ENCODE data around the gene RUNDC3A.
"Not testable (repeated sequence)": the region's sequence is repeated elsewhere in the genome, so short reads cannot be mapped to it uniquely, and the experiment has no call there.

The RUNDC3A gene

DNA sequence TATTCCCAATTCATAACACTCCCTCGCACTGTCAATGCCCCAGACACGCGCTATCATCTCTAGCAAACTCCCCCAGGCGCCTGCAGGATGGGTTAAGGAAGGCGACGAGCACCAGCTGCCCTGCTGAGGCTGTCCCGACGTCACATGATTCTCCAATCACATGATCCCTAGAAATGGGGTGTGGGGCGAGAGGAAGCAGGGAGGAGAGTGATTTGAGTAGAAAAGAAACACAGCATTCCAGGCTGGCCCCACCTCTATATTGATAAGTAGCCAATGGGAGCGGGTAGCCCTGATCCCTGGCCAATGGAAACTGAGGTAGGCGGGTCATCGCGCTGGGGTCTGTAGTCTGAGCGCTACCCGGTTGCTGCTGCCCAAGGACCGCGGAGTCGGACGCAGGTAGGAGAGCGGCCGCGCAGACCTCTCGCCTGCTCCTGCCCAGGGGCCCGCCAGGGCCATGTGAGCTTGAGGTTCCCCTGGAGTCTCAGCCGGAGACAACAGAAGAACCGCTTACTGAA, 36.6 kb downstream of the RUNDC3A start, which contains the start of gene GRN:
Gene GRN (plus strand): TSS at position 364 of the 515 bp plus-strand sequence. CDS start 3,863 bp downstream, outside the sequence.
- DNase-seq (ENCODE audit: low spot score): peak; percentile 96
- TF ChIP-seq, protein P1, sequence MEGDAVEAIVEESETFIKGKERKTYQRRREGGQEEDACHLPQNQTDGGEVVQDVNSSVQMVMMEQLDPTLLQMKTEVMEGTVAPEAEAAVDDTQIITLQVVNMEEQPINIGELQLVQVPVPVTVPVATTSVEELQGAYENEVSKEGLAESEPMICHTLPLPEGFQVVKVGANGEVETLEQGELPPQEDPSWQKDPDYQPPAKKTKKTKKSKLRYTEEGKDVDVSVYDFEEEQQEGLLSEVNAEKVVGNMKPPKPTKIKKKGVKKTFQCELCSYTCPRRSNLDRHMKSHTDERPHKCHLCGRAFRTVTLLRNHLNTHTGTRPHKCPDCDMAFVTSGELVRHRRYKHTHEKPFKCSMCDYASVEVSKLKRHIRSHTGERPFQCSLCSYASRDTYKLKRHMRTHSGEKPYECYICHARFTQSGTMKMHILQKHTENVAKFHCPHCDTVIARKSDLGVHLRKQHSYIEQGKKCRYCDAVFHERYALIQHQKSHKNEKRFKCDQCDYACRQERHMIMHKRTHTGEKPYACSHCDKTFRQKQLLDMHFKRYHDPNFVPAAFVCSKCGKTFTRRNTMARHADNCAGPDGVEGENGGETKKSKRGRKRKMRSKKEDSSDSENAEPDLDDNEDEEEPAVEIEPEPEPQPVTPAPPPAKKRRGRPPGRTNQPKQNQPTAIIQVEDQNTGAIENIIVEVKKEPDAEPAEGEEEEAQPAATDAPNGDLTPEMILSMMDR (IDR thresholded peaks at IDR 0.05): no peak
- Histone ChIP-seq H3K4me3 (peak within 1 kb of the TSS; percentile 86), H3K27ac (peak within 1 kb of the TSS; percentile 74 to 90)

DNA sequence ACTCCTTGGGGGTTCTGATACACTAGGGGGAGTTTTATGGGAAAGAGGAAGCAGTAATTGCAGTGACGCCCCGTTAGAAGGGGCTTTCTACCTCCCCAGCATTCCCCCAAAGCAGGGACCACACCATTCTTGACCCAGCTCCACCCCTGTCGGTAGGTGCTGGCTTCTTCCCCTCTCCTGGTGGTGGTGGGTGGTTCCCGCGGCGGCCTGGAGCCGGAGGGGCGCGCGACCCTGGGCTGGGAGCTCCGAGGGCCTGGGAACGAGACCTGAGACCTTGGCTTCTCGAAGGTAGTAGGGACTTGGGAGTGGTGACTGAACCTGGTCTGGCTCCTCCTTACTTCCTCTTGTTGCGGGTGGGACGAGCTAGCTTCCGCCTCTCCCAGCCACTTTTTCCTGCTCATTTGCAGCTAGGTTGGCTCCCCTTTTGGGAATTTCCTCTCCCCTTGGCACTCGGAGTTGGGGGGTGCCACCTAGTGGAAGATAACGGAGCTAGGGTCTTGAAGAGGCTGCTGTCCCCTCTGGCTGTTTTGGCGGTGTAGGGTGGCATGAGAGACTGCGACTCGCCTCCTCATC, 37.1 kb downstream of the RUNDC3A start:
- Histone ChIP-seq H3K4me3 (peak overlapping the region; percentile 86), H3K27ac (peak overlapping the region; percentile 74 to 90)
- no peak for DNase-seq (ENCODE audit: low spot score)
- TF ChIP-seq, protein P1 (IDR thresholded peaks at IDR 0.05): no peak

DNA sequence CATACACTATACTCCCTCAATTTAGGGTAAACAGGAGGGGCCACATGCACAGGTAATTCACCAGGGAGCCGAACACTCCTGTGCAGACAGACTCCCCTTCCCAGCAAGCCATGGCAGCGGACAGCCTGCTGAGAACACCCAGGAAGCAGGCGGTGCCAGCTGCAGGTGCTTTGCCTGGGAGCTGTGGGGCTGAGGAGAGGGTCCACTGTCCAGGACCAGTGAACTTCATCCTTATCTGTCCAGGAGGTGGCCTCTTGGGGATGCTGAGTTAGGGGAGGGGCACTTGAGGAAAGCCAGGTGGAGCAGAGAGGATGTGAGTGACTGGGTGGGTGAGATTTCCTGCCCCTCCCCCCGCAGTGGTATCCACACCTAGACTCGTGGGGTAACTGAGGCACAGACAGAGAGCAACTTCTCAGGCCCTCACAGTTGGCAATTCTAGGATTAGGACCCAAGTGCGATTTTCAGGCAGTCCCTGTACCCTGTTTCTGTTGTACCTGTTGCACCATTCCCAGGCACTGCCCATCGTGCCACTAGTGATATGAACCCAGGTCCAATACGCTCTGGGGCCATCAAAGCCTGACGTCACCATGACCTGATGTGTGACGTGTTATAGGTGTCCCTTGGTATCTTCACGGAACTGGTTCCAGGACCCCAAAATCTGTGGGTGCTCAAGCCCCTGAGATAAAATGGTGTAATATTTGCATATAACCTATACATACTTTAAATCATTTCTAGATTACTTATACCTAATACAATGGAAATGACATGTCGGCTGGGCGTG, 37.9 kb downstream of the RUNDC3A start:
- H3K27ac ChIP-seq: peak overlapping the region in 1 of 2 donors; percentile 90
- no peak for DNase-seq (ENCODE audit: low spot score)
- TF ChIP-seq, protein P1 (IDR thresholded peaks at IDR 0.05): no peak
- peak overlapping the region; percentile 86 for H3K4me3 ChIP-seq

DNA sequence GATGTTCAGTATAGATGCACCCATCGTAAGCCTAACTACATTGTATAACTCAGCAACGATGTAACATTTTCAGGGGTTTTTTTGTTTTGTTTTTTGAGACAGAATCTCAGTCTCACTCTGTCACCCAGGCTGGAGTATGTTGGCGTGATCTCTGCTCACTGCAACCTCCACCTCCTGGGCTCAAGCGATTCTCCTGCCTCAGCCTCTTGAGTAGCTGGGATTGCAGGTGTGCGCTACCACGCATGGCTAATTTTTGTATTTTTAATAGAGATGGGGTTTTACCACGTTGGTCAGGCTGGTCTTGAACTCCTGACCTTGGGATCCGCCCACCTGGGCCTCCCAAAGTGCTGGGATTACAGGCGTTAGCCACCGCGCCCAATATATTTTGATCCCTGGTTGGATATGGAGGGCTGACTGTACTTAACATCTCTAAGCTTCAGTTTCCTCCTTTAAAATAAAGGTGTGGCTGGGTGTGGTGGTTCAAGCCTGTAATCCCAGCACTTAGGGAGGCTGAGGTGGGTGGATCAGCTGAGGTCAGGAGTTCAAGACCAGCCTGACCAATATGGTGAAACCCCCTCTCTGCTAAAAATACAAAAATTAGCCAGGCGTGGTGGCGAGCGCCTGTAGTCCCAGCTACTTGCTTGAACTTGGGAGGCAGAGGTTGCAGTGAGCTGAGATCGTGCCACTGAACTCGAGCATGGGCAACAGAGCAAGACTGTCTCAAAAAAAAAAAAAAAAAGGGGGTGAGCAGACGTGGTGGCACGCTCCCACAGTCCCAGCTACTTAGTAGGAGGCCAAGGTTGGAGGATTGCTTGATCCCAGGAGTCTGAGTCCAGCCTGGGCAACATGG, 39.0 kb downstream of the RUNDC3A start:
- not testable (repeated sequence) for DNase-seq (ENCODE audit: low spot score); H3K27ac ChIP-seq; H3K4me3 ChIP-seq

DNA sequence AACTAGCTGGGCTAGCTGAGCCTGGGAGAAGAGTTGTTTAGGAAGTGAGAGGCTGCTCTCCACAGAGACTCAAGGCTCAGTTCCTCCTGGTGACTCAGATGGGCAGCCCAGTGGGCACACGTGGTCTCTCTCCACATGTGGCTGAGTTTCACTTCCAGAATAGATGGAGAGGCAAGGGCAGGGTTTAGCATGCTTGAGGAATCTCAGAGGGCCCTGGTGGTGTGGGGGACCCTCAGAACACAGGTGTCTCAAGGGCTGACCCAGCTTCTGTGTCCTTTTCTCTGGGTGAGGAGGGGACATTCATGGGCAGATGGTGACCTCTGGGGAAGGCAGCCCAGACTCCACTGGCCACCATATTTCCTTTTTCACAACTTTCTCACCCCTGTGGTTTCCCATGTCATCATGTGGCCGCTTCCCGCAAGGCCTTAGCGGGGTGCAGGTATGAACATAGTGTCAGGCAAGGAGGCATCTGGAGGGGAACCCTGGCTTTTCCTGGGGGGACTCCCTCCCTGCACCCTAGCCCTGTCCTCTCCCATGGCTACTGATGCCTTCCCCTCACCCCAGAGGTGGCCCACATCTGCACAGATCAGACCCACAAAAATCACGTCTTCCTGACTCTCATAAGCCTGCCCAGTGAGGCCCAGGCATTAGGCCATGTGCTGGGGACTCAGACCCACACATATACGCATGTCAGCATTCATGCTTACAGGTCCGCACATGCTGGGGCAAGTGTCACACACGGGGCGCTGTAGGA, 40.0 kb downstream of the RUNDC3A start:
- DNase-seq (ENCODE audit: low spot score): no peak
- no peak overlapping the region for H3K27ac ChIP-seq

DNA sequence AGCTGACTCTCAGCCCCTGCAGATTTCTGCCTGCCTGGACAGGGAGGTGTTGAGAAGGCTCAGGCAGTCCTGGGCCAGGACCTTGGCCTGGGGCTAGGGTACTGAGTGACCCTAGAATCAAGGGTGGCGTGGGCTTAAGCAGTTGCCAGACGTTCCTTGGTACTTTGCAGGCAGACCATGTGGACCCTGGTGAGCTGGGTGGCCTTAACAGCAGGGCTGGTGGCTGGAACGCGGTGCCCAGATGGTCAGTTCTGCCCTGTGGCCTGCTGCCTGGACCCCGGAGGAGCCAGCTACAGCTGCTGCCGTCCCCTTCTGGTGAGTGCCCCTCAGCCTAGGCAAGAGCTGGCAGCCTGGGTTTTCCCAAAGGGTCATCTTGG, 40.6 kb downstream of the RUNDC3A start:
- TF ChIP-seq, protein P1 (IDR thresholded peaks at IDR 0.05): no peak
- no peak overlapping the region for H3K27ac ChIP-seq
- no peak for DNase-seq (ENCODE audit: low spot score)
- H3K4me3 ChIP-seq: no peak overlapping the region

More for the DNA sequence above, 40.0 kb downstream of the RUNDC3A start:
- H3K4me3 ChIP-seq: no peak overlapping the region
- TF ChIP-seq, protein P1 (IDR thresholded peaks at IDR 0.05): no peak

Measured in coronary artery (tissue), 2 donors.